Kidney glomerular epithelial cell (primary cell): Measurements from ENCODE around the gene ZNF268.
"Not testable (repeated sequence)": the region's sequence is repeated elsewhere in the genome, so short reads cannot be mapped to it uniquely, and the experiment has no call there.

Experiments used
- DNase-seq: peaks from one replicate; lab custom pipeline; 2025; lab: John Stamatoyannopoulos, UW

The ZNF268 gene

DNA sequence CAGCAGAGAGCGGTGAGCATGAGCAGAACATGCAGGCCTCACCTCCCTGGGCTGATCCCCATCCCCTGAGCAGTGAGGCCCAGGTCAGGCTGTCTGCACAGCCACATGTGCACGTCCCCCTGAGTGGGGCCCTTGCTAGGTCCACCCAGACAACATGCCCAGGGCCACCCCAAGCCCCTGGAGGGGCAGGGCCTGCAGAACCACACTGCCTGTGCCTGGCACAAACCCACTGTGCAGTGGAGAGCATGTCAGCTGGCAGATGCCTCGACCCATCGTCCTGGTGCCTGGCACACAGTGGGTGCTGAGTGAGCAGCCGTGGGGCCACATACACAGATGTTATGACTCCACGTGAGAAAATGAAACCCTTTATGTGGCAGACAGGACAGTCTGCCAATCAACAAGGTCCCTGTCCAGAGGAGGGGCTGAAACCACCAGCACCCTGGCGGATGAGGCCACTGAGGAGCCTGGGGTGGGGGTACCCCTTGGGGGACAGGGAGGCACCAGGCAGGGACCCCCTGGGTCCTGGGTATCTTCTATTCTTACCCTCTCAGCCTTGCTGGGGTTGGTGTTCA is 46.1 kb downstream of the ZNF268 start:
- no peak for DNase-seq

DNA sequence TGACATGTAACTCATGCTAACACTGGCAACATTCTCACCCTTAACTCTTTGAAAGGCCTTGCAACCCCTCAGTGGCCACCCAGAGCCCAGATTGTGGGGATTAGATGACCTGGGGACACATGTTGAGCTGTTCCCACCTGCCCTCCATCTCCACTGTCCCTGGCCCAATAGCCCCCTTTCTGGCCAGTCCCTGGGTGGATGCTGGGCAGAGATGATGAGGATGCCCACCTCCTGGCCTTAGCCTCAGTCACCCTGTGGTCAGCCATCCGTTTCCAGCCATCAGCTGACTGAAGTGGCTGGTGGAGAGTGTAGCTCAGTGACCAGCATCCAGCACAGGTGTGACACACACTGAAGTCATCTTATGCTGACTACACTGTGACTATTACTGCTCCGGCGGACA is 49.7 kb downstream of the ZNF268 start:
- DNase-seq = no peak

DNA sequence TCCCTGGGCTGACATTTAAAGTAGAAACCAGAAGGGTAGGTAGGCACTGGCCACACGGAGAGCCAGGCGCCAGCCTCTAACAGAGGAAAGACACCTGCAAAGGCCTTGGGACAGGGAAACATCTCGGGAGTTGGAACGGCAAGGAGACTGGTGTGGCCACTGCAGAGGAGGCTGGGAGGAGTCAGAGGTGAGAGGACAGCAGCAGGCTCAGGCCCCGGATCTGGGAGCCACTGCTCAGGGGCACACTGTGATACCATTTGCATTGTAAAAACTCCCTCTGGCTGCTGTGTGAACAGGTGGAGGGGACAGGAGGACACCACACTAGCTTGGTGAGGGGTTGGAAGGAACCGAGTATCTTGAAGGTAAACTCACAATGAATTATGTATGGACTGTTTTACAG is 51.7 kb downstream of the ZNF268 start:
- DNase-seq = no peak

DNA sequence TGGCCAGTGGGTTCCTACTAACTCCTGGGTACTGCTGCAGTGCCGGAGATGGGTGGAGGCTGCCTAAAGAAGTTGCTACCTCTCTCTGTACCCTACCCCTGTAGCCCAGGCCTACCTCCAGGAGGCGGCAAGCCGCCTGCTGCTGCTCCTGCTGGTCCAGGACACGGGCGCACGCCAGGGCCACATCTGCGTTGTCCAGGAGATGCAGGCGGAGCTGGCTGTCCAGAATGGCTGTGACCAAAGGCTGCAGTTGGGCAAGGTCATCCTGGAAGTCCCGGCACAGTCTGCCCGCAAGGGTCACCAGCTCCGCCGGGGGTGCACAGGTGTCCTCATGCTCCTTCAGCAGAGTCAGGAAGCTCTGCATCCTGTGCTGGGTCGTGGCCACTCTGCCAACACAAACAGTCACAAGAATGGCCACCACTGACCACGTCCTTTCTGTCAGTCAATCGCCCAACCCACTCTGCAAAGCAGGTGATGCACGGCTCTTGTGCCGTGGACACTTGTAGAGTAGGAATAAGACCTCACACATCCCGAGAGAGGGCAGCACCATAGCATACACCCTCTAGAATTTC is 52.8 kb downstream of the ZNF268 start:
- DNase-seq = no peak

DNA sequence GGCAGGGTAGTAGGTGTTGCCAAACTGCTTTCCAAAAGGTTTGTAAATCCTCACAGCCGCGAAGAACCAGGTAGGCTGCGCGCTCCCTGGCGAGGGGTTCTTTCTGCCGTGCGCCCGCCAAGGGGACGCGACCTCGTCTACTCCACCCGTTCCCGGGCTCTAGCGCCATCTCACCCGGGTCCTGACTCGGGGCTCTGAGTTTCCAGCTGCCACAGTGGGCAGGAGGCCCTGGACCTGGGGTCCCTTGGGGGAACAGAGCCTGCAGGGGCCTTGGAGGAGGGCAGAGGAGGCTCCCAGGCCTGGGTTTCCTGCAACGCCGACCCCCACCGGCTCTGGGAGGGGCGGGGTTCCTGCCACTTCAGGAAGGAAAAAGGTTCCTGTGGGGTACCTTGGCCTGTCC is 53.7 kb downstream of the ZNF268 start:
- DNase-seq = no peak

DNA sequence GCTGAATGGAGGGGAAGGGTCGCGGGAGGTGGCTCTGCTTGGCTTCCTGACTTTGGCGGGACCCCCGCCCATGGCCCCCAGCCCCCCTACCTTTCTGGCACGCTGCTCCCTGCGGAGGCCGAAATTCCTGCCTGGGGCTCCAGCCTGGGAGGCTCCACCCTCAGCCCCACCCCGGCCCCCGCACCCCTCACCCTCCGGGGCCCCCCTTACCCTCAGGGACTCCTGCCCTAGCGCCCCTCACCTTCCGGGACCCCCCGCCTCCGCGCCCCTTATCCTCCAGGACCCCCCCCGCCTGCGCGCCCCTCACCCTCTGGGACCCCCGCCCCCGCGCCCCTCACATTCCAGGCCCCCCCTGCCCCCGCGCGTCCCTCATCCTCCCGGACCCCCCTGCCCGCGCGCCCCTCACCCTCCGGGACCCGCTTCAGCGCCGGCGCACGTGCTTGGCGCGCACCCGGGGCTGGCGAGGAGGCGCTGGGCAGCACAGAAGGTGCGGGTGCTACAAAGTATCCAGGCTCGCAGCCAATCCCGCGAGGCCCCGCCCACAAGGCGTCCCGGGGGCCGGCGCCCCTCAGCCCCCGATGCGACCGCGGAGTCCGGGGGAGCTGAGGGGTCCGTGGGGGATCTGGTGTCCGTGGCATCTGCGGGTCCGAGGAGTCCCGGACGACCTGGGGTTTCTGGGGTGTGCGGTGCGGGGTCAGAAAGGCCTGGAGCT is 54.3 kb downstream of the ZNF268 start, which contains the start of gene ANHX:
ANHX (minus strand) TSS at position 477 of the 712 bp plus-strand sequence. CDS start 1,521 bp downstream, outside the sequence.
- no peak for DNase-seq

DNA sequence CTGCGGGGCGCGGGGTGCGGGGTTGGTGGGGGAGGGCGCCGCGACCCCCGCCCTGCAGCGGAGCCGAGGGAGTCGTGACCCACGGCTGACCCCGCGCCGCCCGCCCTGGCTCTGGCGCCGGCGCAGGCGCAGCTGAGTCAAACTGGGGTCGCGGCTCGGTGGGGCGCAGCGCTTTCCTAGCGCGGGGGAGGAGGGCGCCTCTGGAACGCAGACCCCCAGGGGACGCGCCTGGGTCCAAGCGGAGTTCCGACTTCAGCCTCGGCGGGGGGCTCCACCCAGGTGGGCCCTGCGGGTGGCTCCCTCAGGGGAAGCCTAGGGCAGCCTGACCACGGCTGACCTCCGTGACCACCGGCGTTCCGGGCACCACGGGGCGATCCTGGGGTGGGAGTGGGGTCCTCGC is 54.8 kb downstream of the ZNF268 start:
- no peak for DNase-seq

DNA sequence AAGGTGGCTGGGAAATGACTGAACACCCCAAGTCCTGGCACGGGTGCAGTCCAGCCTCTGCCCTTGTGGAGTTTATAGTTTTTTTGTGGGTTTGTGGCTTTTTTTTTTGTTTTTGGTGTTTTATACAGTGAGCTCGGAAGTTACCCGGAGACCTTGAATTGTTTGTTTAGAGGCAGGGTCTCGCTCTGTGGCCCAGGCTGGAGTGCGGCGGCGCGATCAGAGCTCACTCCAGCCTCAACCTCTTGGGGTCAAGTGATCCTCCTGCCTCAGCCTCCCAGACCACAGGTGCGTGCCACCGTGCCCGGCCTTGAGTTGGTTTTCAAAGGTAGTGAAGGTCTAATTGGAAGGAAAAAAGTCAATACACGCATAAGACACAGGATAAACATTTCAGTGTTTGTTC is 55.3 kb downstream of the ZNF268 start:
- no peak for DNase-seq

DNA sequence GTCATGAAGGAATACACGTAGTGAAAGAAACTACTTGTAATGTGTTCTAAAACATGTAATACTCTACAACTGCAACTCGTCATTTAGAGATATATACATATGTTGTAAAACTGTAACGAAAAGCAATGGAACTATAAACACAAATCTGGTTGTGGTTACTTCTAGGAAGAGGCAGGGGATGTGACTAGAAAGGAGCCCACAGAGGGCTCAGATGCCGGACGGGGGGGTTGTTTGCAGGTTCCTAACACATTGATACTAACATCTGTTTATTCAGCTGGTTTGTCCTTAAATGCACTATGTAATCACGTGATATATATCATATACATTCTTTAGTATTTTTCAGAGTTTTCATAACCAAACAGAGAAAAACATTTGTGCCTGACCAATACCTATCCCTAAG is 70.4 kb downstream of the ZNF268 start:
- DNase-seq = no peak

DNA sequence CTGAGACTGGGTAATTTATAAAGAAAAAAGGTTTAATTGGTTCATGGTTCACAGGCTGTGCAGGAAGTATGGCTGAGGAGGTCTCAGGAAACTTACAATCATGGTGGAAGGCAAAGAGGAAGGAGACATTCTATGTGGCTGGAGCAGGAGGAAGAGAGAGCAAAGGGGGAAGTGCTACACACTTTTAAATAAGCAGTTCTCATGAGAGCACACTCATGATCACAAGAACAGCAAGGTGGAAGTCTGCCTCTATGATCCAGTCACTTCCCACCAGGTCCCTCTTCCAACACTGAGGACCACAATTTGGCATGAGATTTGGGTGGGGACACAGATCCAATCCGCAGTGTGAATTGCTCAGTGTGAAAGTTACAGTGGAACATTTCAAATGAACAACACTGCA is 74.5 kb downstream of the ZNF268 start:
- not testable (repeated sequence) for DNase-seq

DNA sequence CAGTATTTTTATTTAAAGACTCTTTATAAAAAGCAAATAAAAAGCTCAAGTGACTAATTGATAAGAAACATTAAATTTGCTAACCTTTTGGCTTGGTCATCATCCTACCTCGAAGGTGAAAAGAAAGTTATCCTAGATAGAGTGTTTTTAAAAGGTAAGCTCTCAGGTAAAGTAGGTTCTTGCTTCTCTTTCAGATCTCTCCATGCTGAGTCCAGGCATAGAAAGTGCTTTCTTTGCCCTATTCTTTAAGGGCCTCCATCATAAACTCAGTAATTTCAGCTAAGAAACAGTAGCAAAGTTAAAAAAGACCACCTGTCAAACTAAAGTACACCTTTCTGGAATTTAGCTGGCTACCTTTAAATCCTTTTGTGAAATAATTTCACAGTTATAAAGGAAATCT is 75.0 kb downstream of the ZNF268 start:
- DNase-seq = no peak

DNA sequence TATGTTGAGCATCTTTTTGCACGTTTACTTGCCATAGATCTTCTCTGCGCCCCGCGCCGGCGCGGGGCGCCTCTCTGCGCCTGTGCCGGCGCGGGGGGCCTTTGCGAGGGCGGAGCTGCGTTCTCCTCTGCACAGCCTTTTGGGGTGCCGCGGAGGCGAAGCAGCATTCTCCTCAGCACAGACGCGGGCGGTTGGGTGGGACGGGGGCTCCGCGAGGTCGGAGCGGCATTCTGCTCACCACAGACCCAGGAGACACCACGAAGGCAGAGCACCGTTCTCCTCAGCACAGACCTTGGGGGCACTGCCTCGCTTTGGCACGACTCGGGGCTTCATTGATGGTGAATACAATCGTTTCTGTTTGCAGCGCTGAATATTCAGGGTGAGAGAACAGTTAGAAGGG is 82.9 kb downstream of the ZNF268 start:
- DNase-seq = no peak
